Measurements from ENCODE around the gene BCAS3.
A peak's percentile ranks its signal among the peaks of the same experiment; 100 is the strongest.

BCAS3 gene

GRCh38 chr17:61322325-61323002, 644.8 kb downstream of the BCAS3 start:
- ChIA-PET POLR2A (no interaction called here), CTCF (interaction anchor here (1.1 to 1.2 kb wide), 2 partner anchors 9 to 22 kb away, joined by 3 read pairs; no protein-coding TSS in a partner anchor)
- TF ChIP-seq ELF4 (IDR thresholded peaks at IDR 0.05) (no peak), CTBP1 (IDR thresholded peaks at IDR 0.05; ENCODE audit: borderline replicate concordance) (no peak), SUZ12 (IDR thresholded peaks at IDR 0.05) (no peak), HDGF (IDR thresholded peaks at IDR 0.05; ENCODE audit: borderline replicate concordance) (no peak), TARDBP (IDR thresholded peaks at IDR 0.05) (no peak), ARNT (IDR thresholded peaks at IDR 0.05) (no peak), LEF1 (IDR thresholded peaks at IDR 0.05; ENCODE audit: borderline replicate concordance) (no peak), PKNOX1 (IDR thresholded peaks at IDR 0.05) (no peak), BHLHE40 (IDR thresholded peaks at IDR 0.05; ENCODE audit: borderline replicate concordance) (no peak), SP1 (IDR thresholded peaks at IDR 0.05) (no peak)
- no peak for DNase-seq (ENCODE audit: extremely low spot score)

GRCh38 chr17:61323003-61323908, 645.6 kb downstream of the BCAS3 start:
- ChIA-PET CTCF (interaction anchor here (0.6 to 1.2 kb wide), 3 partner anchors 10 to 23 kb away, joined by 3 to 4 read pairs (median 3); no protein-coding TSS in a partner anchor), POLR2A (no interaction called here)
- TF ChIP-seq NFRKB (IDR thresholded peaks at IDR 0.05) (no peak), PKNOX1 (IDR thresholded peaks at IDR 0.05) (peak; percentile 52; the same call in 1 of the 2 replicates)
- DNase-seq (ENCODE audit: extremely low spot score), result no peak

GRCh38 chr17:61323909-61324868, 646.5 kb downstream of the BCAS3 start:
- no peak for DNase-seq (ENCODE audit: extremely low spot score)
- ChIA-PET CTCF (interaction anchor here (0.6 to 1.1 kb wide), 2 partner anchors 17 to 24 kb away, joined by 3 to 4 read pairs; no protein-coding TSS in a partner anchor), POLR2A (no interaction called here)
- TF ChIP-seq CTBP1 (IDR thresholded peaks at IDR 0.05; ENCODE audit: borderline replicate concordance) (no peak), L3MBTL2 (conservative IDR thresholded peaks at IDR 0.05) (no peak)

- ChIA-PET POLR2A (no interaction called here), CTCF (no interaction called here)
- TF ChIP-seq L3MBTL2 (conservative IDR thresholded peaks at IDR 0.05), result no peak
- no peak for TF ChIP-seq HDGF (IDR thresholded peaks at IDR 0.05; ENCODE audit: borderline replicate concordance)
- no peak for DNase-seq (ENCODE audit: extremely low spot score)
Measured at GRCh38 chr17:61324950-61325349, 647.3 kb downstream of the BCAS3 start.

- CTCF ChIA-PET, result no interaction called here
- DNase-seq (ENCODE audit: extremely low spot score), result peak; percentile 39
Measured at GRCh38 chr17:61325382-61326073, 647.9 kb downstream of the BCAS3 start.

GRCh38 chr17:61326330-61326729, 648.7 kb downstream of the BCAS3 start:
- DNase-seq (ENCODE audit: extremely low spot score), result no peak
- POLR2A ChIA-PET, result no interaction called here
- TF ChIP-seq BHLHE40 (IDR thresholded peaks at IDR 0.05; ENCODE audit: borderline replicate concordance), result no peak
- TF ChIP-seq PKNOX1 (IDR thresholded peaks at IDR 0.05), result no peak
- TF ChIP-seq HDGF (IDR thresholded peaks at IDR 0.05; ENCODE audit: borderline replicate concordance), result no peak
- TF ChIP-seq ARNT (IDR thresholded peaks at IDR 0.05), result no peak
- TF ChIP-seq TARDBP (IDR thresholded peaks at IDR 0.05), result no peak
- TF ChIP-seq L3MBTL2 (conservative IDR thresholded peaks at IDR 0.05), result no peak
- TF ChIP-seq LEF1 (IDR thresholded peaks at IDR 0.05; ENCODE audit: borderline replicate concordance), result no peak
- no peak for TF ChIP-seq SUZ12 (IDR thresholded peaks at IDR 0.05)
- TF ChIP-seq NFRKB (IDR thresholded peaks at IDR 0.05), result no peak
- TF ChIP-seq CTBP1 (IDR thresholded peaks at IDR 0.05; ENCODE audit: borderline replicate concordance), result no peak
- TF ChIP-seq FOXM1 (IDR thresholded peaks at IDR 0.05; ENCODE audit: borderline replicate concordance), result no peak
- CTCF ChIA-PET, result no interaction called here

More at GRCh38 chr17:61325382-61326073, 647.9 kb downstream of the BCAS3 start:
- TF ChIP-seq L3MBTL2 (conservative IDR thresholded peaks at IDR 0.05) (no peak), TARDBP (IDR thresholded peaks at IDR 0.05) (no peak), CTBP1 (IDR thresholded peaks at IDR 0.05; ENCODE audit: borderline replicate concordance) (peak; percentile 67; the same call in 1 of the 2 replicates), PKNOX1 (IDR thresholded peaks at IDR 0.05) (peak; percentile 96)
- POLR2A ChIA-PET, result no interaction called here
